Esophagus squamous epithelium (tissue), 4 donors: Measurements from ENCODE around the gene PPT2.

Source experiments
- POLR2A ChIP-seq, 4 donors: fragments of 450-650 bp; IDR thresholded peaks; one replicate each; pipeline ENCODE4 v1.6.1; 2017; ENCODE audit warnings: antibody characterized with exemption in 4 of 4, mild to moderate bottlenecking in 4 of 4, moderate library complexity in 3 of 4
- TF ChIP-seq, protein P1 (sequence below), 6 experiments: fragments of 450-650 bp in 4 of 6; fragments of 200-600 bp in 2 of 6; sonication (generic) in 2 of 6; IDR thresholded peaks; one replicate each; pipeline ENCODE4 v1.5.1; 2016 to 2019; ENCODE audit warnings: antibody characterized with exemption in 6 of 6, mild to moderate bottlenecking in 4 of 6, moderate library complexity in 4 of 6

DNA sequence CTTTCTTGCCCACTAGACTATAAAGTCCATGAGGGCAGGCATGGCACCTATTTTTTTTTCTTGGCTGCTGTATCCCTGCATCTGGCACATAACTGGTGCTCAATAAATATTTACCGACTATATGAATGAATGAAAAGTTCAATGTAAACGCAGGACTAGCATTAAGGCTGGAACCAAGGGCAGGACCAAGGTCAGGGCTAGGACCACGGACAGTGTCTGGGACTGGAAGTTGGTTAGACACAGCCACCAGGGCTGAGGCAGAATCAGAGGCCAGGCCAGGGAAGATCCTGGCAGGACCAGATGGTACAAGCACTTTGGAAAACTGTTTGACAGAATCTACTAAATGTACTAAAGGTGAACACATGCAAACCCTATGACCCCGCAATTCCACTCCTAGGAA, 48.5 kb upstream of the PPT2 start:
- no peak for TF ChIP-seq POLR2A (IDR thresholded peaks at IDR 0.05)
- TF ChIP-seq, protein P1, sequence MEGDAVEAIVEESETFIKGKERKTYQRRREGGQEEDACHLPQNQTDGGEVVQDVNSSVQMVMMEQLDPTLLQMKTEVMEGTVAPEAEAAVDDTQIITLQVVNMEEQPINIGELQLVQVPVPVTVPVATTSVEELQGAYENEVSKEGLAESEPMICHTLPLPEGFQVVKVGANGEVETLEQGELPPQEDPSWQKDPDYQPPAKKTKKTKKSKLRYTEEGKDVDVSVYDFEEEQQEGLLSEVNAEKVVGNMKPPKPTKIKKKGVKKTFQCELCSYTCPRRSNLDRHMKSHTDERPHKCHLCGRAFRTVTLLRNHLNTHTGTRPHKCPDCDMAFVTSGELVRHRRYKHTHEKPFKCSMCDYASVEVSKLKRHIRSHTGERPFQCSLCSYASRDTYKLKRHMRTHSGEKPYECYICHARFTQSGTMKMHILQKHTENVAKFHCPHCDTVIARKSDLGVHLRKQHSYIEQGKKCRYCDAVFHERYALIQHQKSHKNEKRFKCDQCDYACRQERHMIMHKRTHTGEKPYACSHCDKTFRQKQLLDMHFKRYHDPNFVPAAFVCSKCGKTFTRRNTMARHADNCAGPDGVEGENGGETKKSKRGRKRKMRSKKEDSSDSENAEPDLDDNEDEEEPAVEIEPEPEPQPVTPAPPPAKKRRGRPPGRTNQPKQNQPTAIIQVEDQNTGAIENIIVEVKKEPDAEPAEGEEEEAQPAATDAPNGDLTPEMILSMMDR (IDR thresholded peaks at IDR 0.05), result no peak
